Endothelial cell of umbilical vein (primary cell): Measurements from ENCODE around the gene TTC36. TPM values are rescaled to one million over a fixed set of nuclear protein-coding genes. Genes with fewer than 3 reads are reported as not detected.

Experiments used
- BruUV-seq: library from RNA; stranded (reverse); fragments of 400-500 nt; replicated peaks from 2 replicates; lab custom pipeline; 2021; lab: Mats Ljungman, UMichigan
- CTCF ChIA-PET: fragments of 300-600, 350-600 bp; sonication (Branson Sonifier 250); formaldehyde crosslinking; loops from one replicate; lab custom pipeline; 2021; ENCODE audit warnings: antibody characterized with exemption, inconsistent platforms; lab: Charles Lee
- POLR2A ChIA-PET: fragments of 300-600, 350-600 bp; sonication (Branson Sonifier 250); formaldehyde crosslinking; loops from one replicate; lab custom pipeline; 2021; ENCODE audit warnings: antibody characterized with exemption, inconsistent platforms; lab: Charles Lee
- DNase-seq: peaks from one replicate; pipeline ENCODE4 v3.0.0-alpha.2; 2011; ENCODE audit warnings: low read depth, low spot score
- FAIRE-seq: peaks from 2 replicates; lab custom pipeline; 2011; peaks lifted over from hg19 to GRCh38; lab: Jason Lieb, UNC
- H2AFZ ChIP-seq: 2 replicates; pipeline ENCODE4 v1.6.0; 2012; ENCODE audit warnings: low read depth, low read length, control low read depth, inconsistent platforms
- H3K27ac ChIP-seq: 2 replicates; pipeline ENCODE4 v1.5.1; 2011; ENCODE audit warnings: low read depth, mild to moderate bottlenecking, control low read depth, low read length, moderate library complexity; ENCODE audit not compliant: insufficient read depth
- H3K27me3 ChIP-seq, 2 experiments: 2 replicates each; pipeline versions ENCODE4 v1.6.0 to v1.6.1; 2011; ENCODE audit warnings: low read length in 2 of 2, mixed read lengths in 1 of 2; ENCODE audit not compliant: control insufficient read depth in 2 of 2, insufficient read depth in 2 of 2
- H3K36me3 ChIP-seq, 2 experiments: 2 replicates in 1 of 2; 3 replicates in 1 of 2; pipeline ENCODE4 v1.5.1; 2011; ENCODE audit warnings: low read length in 2 of 2, mild to moderate bottlenecking in 1 of 2, moderate library complexity in 1 of 2; ENCODE audit not compliant: control insufficient read depth in 2 of 2, insufficient read depth in 2 of 2; ENCODE audit errors: extremely low read depth in 1 of 2
- H3K4me1 ChIP-seq: 3 replicates; pipeline ENCODE4 v1.5.1; 2011; ENCODE audit warnings: mild to moderate bottlenecking, low read length; ENCODE audit not compliant: control insufficient read depth, insufficient read depth; ENCODE audit errors: extremely low read depth
- H3K4me2 ChIP-seq: 2 replicates; pipeline ENCODE4 v1.6.1; 2011; ENCODE audit warnings: low read length, control low read depth, mixed read lengths; ENCODE audit not compliant: insufficient read depth
- H3K4me3 ChIP-seq, 3 experiments: fragments of 200-600 bp in 1 of 3; sonication (generic), shearing (Covaris generic) in 1 of 3; replicated peaks in 1 of 3; 2 replicates each; pipeline ENCODE4 v1.5.1; 2011 to 2016; ENCODE audit warnings: control low read depth in 3 of 3, low read length in 3 of 3, mild to moderate bottlenecking in 2 of 3, inconsistent platforms in 1 of 3, low read depth in 1 of 3, moderate library complexity in 1 of 3; ENCODE audit not compliant: insufficient read depth in 1 of 3
- H3K79me2 ChIP-seq: 2 replicates; pipeline ENCODE4 v1.6.0; 2012; ENCODE audit warnings: low read length, inconsistent platforms; ENCODE audit not compliant: control insufficient read depth, insufficient read depth
- H3K9ac ChIP-seq: replicated peaks from 2 replicates; pipeline ENCODE3; 2011; ENCODE audit warnings: low read length, control low read depth; ENCODE audit not compliant: insufficient read depth; ENCODE audit errors: extremely low read depth
- H3K9me1 ChIP-seq: replicated peaks from 3 replicates; pipeline ENCODE4 v1.6.0; 2011; ENCODE audit warnings: mild to moderate bottlenecking, low read length; ENCODE audit not compliant: control insufficient read depth, insufficient read depth; ENCODE audit errors: extremely low read depth
- H3K9me3 ChIP-seq: replicated peaks from 2 replicates; pipeline ENCODE4 v1.5.1; 2012; ENCODE audit warnings: low read length, inconsistent platforms; ENCODE audit not compliant: control insufficient read depth, insufficient read depth
- H4K20me1 ChIP-seq: replicated peaks from 2 replicates; pipeline ENCODE3; 2011; ENCODE audit warnings: mild to moderate bottlenecking, low read length; ENCODE audit not compliant: control insufficient read depth, insufficient read depth; ENCODE audit errors: extremely low read depth
- CTCF ChIP-seq, 2 donors: IDR thresholded peaks; 1 replicate in 1 of 2; 2 replicates in 1 of 2; pipeline ENCODE4 v1.5.1; 2011; ENCODE audit warnings: low read length in 2 of 2, mild to moderate bottlenecking in 2 of 2, moderate library complexity in 2 of 2, control low read depth in 1 of 2, inconsistent platforms in 1 of 2, low read depth in 1 of 2; ENCODE audit not compliant: insufficient read depth in 1 of 2; ENCODE audit errors: extremely low read depth in 1 of 2
- EZH2 ChIP-seq: IDR thresholded peaks from 2 replicates; pipeline ENCODE4 v1.6.1; 2012; ENCODE audit warnings: borderline replicate concordance, low read depth, mild to moderate bottlenecking, moderate library complexity, low read length, inconsistent platforms; ENCODE audit not compliant: severe bottlenecking
- FOS ChIP-seq: IDR thresholded peaks from 2 replicates; pipeline ENCODE4 v1.6.1; 2011; ENCODE audit warnings: mild to moderate bottlenecking, low read length, moderate library complexity, borderline replicate concordance; ENCODE audit not compliant: insufficient read depth
- GATA2 ChIP-seq: IDR thresholded peaks from 2 replicates; pipeline ENCODE4 v1.7.0; 2011; ENCODE audit warnings: low read depth, mild to moderate bottlenecking, moderate library complexity, mixed read lengths, low read length; ENCODE audit not compliant: insufficient read length, insufficient read depth
- JUN ChIP-seq: IDR thresholded peaks from 2 replicates; pipeline ENCODE4 v1.6.1; 2011; ENCODE audit warnings: borderline replicate concordance, low read depth; ENCODE audit not compliant: insufficient read length, insufficient read depth
- MAX ChIP-seq: IDR thresholded peaks from 2 replicates; pipeline ENCODE4 v1.6.1; 2011; ENCODE audit not compliant: insufficient read depth, insufficient read length
- POLR2A ChIP-seq: IDR thresholded peaks from 2 replicates; pipeline ENCODE4 v1.6.1; 2012; ENCODE audit warnings: low read depth, mild to moderate bottlenecking, control low read depth, low read length
- dilution Hi-C: fragments of 300-500 bp; cut with MboI; formaldehyde crosslinking; loops from one replicate; pipeline ENCODE4 v1.15.0; 2019; ENCODE audit warnings: low sequenced_read_pairs; ENCODE audit not compliant: extremely low pct_ligation_motif_present
- intact Hi-C: fragments of 100-400 bp; cut with micrococcal nuclease; formaldehyde crosslinking; loops from one replicate; pipeline ENCODE4 v1.10.0; 2022
- polyA plus RNA-seq, 4 experiments: library from polyadenylated mRNA; depleted of rRNA in 3 of 4; stranded (reverse) in 3 of 4; unstranded in 1 of 4; fragments of >200 nt; gene quantifications; 2 replicates each; pipeline versions ENCODE4 v1.2.1 to v1.2.3, GENCODE V29; 2011 to 2012; ENCODE audit warnings: missing spikeins in 1 of 4
- total RNA-seq: library from RNA; stranded (reverse); gene quantifications from 2 replicates; pipeline ENCODE4 v1.2.3, GENCODE V29; 2021

Gene TTC36
- total and polyA plus RNA-seq, 2 donors (not counting 3 experiments of a cell fraction or from before 2014, with no cell fraction given), result 0.60 TPM; not detected in 1

GRCh38 chr11:118521892-118522311, 5.4 kb upstream of the TTC36 start:
- Histone ChIP-seq H2AFZ (no peak overlapping the region), H3K4me3 (no peak overlapping the region), H3K79me2 (no peaks in the 10 kb centered on the region), H3K9me3 (no peaks in the 10 kb centered on the region), H3K27ac (no peak overlapping the region), H4K20me1 (no peaks in the 10 kb centered on the region), H3K36me3 (peaks cover 28 to 38% of the 10 kb centered on the region in 2 experiments), H3K9ac (no peak overlapping the region), H3K27me3 (no peaks in the 10 kb centered on the region), H3K9me1 (no peaks in the 10 kb centered on the region), H3K4me1 (no peaks in the 10 kb centered on the region), H3K4me2 (no peak overlapping the region)
- ChIA-PET POLR2A (interaction anchor here (0.5 to 0.6 kb wide), 2 partner anchors 50 to 71 kb away, joined by 3 to 4 read pairs; partner anchors contain the start of gene ARCN1), CTCF (no interaction called here)
- dilution Hi-C loops, result no loop called here
- TF ChIP-seq GATA2, result no peak
- TF ChIP-seq CTCF (IDR thresholded peaks at IDR 0.05; ENCODE audit: extremely low read depth in 1 of 2, insufficient read depth in 1 of 2, low read depth in 1 of 2, low read length in 2 of 2), result no peak
- TF ChIP-seq JUN, result no peak
- TF ChIP-seq POLR2A, result no peak
- TF ChIP-seq FOS, result no peak
- TF ChIP-seq EZH2, result no peak
- no peak for TF ChIP-seq MAX
- intact Hi-C loops, result no loop called here
- DNase-seq (no peak), FAIRE-seq (no peak)
- no TSS peak for BruUV-seq
